Left ventricle myocardium inferior (tissue), 1 donor: ENCODE data around the gene ISM1. TPM values are rescaled to one million over a fixed set of nuclear protein-coding genes. Genes with fewer than 3 reads are reported as not detected.

Experiments used
- DNase-seq: peaks from one replicate; pipeline ENCODE4 v3.0.0-alpha.2; 2020
- H3K27ac ChIP-seq: fragments of 200-600 bp; replicated peaks from 2 replicates; pipeline ENCODE4 v1.8.0; 2021
- H3K27me3 ChIP-seq: fragments of 200-600 bp; 2 replicates; pipeline ENCODE4 v1.8.0; 2021; ENCODE audit warnings: low read depth
- H3K36me3 ChIP-seq: fragments of 200-600 bp; 2 replicates; pipeline ENCODE4 v1.8.0; 2021
- H3K4me1 ChIP-seq: fragments of 200-600 bp; 2 replicates; pipeline ENCODE4 v1.8.0; 2021
- H3K4me3 ChIP-seq: fragments of 200-600 bp; 2 replicates; pipeline ENCODE4 v1.8.0; 2021; ENCODE audit warnings: mild to moderate bottlenecking, moderate library complexity
- H3K9me3 ChIP-seq: fragments of 200-600 bp; replicated peaks from 2 replicates; pipeline ENCODE4 v1.8.0; 2021
- intact Hi-C: fragments of 100-400 bp; cut with micrococcal nuclease; formaldehyde crosslinking; loops from one replicate; pipeline ENCODE4 v1.11.0; 2022
- total RNA-seq: library from RNA; stranded (reverse); fragmentation: NEBNext Ultra II Directional; extraction: Animal tissue kit (Norgen Biotek cat#: 25700); gene quantifications from one replicate; pipeline ENCODE4 v1.2.1, GENCODE V29; 2021
- TF ChIP-seq, protein P1 (sequence below): fragments of 200-600 bp; IDR thresholded peaks from 2 replicates; pipeline ENCODE4 v1.8.0; 2021; ENCODE audit warnings: antibody characterized with exemption, mild to moderate bottlenecking, borderline replicate concordance
- donor health status: DM: no; HTN: yes; CAD: no; lungs with severe emphysema.

Gene ISM1
- total RNA-seq, 1 donor from 2014 or later = 1.3 TPM

DNA sequence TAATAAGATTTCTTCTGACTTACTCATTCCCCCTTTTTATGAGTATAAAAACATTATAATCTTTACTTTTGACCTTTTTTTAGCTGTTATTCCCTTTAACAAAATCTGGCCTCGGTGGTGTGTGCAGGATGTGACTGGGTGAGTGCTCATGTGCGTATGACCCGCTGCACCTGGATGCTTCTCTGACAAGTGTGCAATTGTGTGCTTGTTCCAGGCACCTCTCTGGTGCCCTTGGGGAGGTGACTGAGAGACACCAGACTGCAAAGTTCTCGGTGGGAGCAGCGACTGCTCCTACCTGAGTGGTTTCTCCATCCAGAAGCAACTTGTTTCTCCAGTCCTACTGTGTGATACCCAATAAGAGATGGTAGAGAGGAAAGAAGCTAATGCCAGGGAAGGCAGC is 65.0 kb downstream of the ISM1 start:
- peaks cover 3% of the 10 kb centered on the region for H3K27me3 ChIP-seq
- peaks cover 2% of the 10 kb centered on the region for H3K36me3 ChIP-seq

DNA sequence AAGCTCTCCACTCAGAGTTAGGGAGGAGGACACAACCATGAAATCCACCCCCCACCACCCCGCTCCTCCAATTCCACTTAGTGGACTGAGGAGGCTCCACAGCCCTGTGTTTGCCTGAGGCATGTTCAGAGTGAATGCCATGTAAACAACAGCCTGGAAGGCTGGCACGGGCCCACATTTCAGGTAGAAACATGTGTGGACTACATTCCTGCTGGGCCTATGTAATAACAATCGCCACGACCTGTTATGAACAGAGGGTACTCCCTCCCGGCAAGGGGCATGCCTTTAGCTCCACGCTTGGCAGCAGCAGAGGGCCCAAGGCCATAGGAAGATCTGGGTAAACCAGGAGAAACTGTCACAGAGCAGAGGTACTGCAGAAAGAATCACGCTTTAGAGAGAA is 65.5 kb downstream of the ISM1 start:
- TF ChIP-seq, protein P1, sequence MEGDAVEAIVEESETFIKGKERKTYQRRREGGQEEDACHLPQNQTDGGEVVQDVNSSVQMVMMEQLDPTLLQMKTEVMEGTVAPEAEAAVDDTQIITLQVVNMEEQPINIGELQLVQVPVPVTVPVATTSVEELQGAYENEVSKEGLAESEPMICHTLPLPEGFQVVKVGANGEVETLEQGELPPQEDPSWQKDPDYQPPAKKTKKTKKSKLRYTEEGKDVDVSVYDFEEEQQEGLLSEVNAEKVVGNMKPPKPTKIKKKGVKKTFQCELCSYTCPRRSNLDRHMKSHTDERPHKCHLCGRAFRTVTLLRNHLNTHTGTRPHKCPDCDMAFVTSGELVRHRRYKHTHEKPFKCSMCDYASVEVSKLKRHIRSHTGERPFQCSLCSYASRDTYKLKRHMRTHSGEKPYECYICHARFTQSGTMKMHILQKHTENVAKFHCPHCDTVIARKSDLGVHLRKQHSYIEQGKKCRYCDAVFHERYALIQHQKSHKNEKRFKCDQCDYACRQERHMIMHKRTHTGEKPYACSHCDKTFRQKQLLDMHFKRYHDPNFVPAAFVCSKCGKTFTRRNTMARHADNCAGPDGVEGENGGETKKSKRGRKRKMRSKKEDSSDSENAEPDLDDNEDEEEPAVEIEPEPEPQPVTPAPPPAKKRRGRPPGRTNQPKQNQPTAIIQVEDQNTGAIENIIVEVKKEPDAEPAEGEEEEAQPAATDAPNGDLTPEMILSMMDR = no peak

More for the DNA sequence above, 65.0 kb downstream of the ISM1 start:
- TF ChIP-seq, protein P1 = no peak
- DNase-seq = no peak
- H3K9me3 ChIP-seq = no peaks in the 10 kb centered on the region
- H3K4me1 ChIP-seq = no peaks in the 10 kb centered on the region
- H3K27ac ChIP-seq = no peak overlapping the region
- H3K4me3 ChIP-seq = no peak overlapping the region
- intact Hi-C loops = no loop called here

DNA sequence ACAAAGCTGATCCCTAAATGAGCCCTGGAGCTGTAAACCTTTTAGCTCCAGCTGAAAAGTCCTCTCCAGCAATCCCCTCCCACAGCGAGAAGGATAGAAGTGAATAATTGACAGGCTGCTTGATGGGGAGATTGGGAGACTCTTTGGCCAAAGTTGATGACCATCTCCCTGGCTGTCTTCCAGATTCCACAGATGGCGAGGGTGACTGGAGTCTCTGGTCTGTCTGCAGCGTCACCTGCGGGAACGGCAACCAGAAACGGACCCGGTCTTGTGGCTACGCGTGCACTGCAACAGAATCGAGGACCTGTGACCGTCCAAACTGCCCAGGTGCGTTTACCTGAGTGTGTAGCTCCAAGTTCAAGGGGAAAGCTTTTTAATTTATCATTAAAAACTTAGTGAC is 67.3 kb downstream of the ISM1 start:
- Histone ChIP-seq H3K4me1 (no peaks in the 10 kb centered on the region), H3K9me3 (no peaks in the 10 kb centered on the region), H3K4me3 (no peak overlapping the region), H3K27me3 (peaks cover 3% of the 10 kb centered on the region), H3K27ac (no peak overlapping the region), H3K36me3 (peaks cover 2% of the 10 kb centered on the region)
- no peak for DNase-seq
- intact Hi-C loops = no loop called here
- TF ChIP-seq, protein P1 = no peak

More for the DNA sequence above, 65.5 kb downstream of the ISM1 start:
- intact Hi-C loops = no loop called here
- Histone ChIP-seq H3K4me3 (no peak overlapping the region), H3K27ac (no peak overlapping the region), H3K36me3 (peaks cover 2% of the 10 kb centered on the region), H3K4me1 (no peaks in the 10 kb centered on the region), H3K27me3 (peaks cover 3% of the 10 kb centered on the region), H3K9me3 (no peaks in the 10 kb centered on the region)
- no peak for DNase-seq

DNA sequence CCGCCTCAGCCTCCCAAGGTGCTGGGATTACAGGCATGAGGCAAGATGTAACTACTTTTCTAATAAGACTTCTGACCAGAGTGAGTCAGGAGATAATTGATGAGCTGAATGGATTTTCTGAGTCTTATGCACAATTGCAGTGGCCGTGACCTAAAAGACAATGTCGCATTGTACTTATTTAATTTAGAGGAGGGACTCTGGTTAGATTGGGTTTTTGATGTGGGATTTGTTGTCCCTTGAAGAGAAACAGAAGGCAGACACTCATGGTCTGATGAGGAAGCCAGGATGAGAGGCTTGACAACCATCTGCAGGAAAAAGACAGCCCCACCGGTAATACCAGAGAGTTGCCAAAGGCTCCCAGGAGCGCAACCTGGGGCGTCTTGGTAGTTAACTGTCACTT is 68.0 kb downstream of the ISM1 start:
- Histone ChIP-seq H3K4me1 (no peaks in the 10 kb centered on the region), H3K27me3 (peaks cover 3% of the 10 kb centered on the region), H3K36me3 (peaks cover 2% of the 10 kb centered on the region), H3K9me3 (no peaks in the 10 kb centered on the region), H3K27ac (no peak overlapping the region), H3K4me3 (no peak overlapping the region)
- intact Hi-C loops = no loop called here
- TF ChIP-seq, protein P1 = no peak
- no peak for DNase-seq

DNA sequence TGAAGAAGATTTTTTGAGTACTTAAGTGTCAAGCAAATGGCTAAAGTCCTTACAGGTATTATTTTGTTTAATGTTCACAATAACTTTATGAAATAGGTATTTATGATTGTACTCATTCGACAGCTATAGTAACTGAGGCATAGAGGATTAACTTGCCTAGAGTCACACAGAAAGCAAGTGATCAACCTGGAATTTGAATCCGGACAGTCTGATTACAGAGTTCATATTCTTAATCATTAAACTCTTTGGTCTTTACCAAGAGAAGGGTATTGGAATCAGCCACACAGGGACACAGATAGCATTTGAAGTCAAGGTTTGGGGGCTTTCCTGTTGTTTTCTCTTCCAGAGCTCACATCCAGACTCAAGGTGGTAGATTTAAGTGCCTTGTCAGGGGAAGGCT is 69.7 kb downstream of the ISM1 start:
- no peaks in the 10 kb centered on the region for H3K27me3 ChIP-seq
- DNase-seq = no peak
- TF ChIP-seq, protein P1 = no peak
- H3K9me3 ChIP-seq = no peaks in the 10 kb centered on the region
- H3K4me3 ChIP-seq = no peak overlapping the region
- H3K4me1 ChIP-seq = no peaks in the 10 kb centered on the region
- peaks cover 2% of the 10 kb centered on the region for H3K36me3 ChIP-seq
- no peak overlapping the region for H3K27ac ChIP-seq
- intact Hi-C loops = no loop called here

DNA sequence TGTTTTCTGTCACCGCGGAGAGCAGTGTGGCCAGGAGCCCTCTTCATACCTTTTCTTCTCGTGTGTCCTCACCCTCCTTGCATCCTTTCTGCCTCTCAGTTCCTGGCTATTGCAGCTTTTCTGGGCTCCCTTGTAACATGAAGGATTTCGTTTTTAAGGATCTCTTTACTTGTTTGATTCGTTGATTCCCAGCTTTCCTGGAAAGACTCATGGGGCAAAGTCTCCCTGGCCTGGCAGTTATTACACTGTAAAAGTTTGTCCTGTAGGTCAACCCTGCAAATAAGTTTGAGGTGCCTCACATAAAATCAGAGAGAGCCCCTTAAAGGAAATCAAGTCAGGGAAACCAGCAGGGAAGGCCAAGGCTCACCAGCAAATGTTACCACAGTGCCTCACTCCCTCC is 70.1 kb downstream of the ISM1 start:
- H3K27ac ChIP-seq = no peak overlapping the region
- H3K36me3 ChIP-seq = peaks cover 2% of the 10 kb centered on the region
- no peak overlapping the region for H3K4me3 ChIP-seq
- H3K27me3 ChIP-seq = no peaks in the 10 kb centered on the region
- H3K9me3 ChIP-seq = no peaks in the 10 kb centered on the region
- TF ChIP-seq, protein P1 = no peak
- intact Hi-C loops = no loop called here
- no peak for DNase-seq
- H3K4me1 ChIP-seq = no peaks in the 10 kb centered on the region
